Activated naive CD8-positive, alpha-beta T cell treated with anti-CD3 and anti-CD28 coated beads for 36 hours (primary cell): Measurements from ENCODE around the gene CYP39A1. TPM values are rescaled to one million over a fixed set of nuclear protein-coding genes. Genes with fewer than 3 reads are reported as not detected.
A peak's percentile ranks its signal among the peaks of the same experiment; 100 is the strongest.

Source experiments
- DNase-seq: peaks from one replicate; pipeline ENCODE4 v3.0.0; 2021
- H3K27ac Mint-ChIP-seq: one replicate; pipeline ENCODE4 v1.8.0; 2022; ENCODE audit warnings: mild to moderate bottlenecking, moderate library complexity, mixed read lengths
- H3K27me3 Mint-ChIP-seq: one replicate; pipeline ENCODE4 v1.8.0; 2022; ENCODE audit warnings: mild to moderate bottlenecking, mixed read lengths
- H3K36me3 Mint-ChIP-seq: one replicate; pipeline ENCODE4 v1.8.0; 2021; ENCODE audit warnings: mild to moderate bottlenecking, mixed read lengths
- H3K4me1 Mint-ChIP-seq: one replicate; pipeline ENCODE4 v1.8.0; 2021; ENCODE audit warnings: mixed read lengths
- H3K4me3 Mint-ChIP-seq: one replicate; pipeline ENCODE4 v1.8.0; 2022; ENCODE audit warnings: mild to moderate bottlenecking, moderate library complexity, mixed read lengths
- H3K9me3 Mint-ChIP-seq: one replicate; pipeline ENCODE4 v1.8.0; 2022; ENCODE audit warnings: mixed read lengths
- total RNA-seq, 2 experiments: library from RNA; stranded (reverse); gene quantifications; one replicate each; pipeline ENCODE4 v1.2.3, GENCODE V29; 2021

Gene CYP39A1
- not detected for total RNA-seq

- Mint-ChIP-seq H3K4me1 (peaks cover 9% of the 10 kb centered on the region), H3K9me3 (no peaks in the 10 kb centered on the region), H3K36me3 (no peaks in the 10 kb centered on the region), H3K4me3 (peak within 1 kb of the TSS; percentile 84), H3K27ac (peak within 1 kb of the TSS; percentile 16), H3K27me3 (peaks cover 70% of the 10 kb centered on the region)
- DNase-seq, result peak; percentile 88
These were observed at the start of gene CYP39A1, which contains the start of gene SLC25A27 for GRCh38 chr6:46652603-46653438. Gene CYP39A1, minus strand, starts transcription at chr6:46652818. Its CDS starts 236 bp downstream, at chr6:46652582. Gene SLC25A27, plus strand, starts transcription at chr6:46652975. Its CDS starts 218 bp downstream, at chr6:46653193.

GRCh38 chr6:46699970-46700369 is 47.4 kb upstream of the CYP39A1 start:
- H3K4me1 Mint-ChIP-seq, result no peaks in the 10 kb centered on the region
- H3K36me3 Mint-ChIP-seq, result no peaks in the 10 kb centered on the region
- H3K4me3 Mint-ChIP-seq, result no peak overlapping the region
- DNase-seq, result no peak
- H3K27ac Mint-ChIP-seq, result no peak overlapping the region
- H3K9me3 Mint-ChIP-seq, result no peaks in the 10 kb centered on the region
- peaks cover 39% of the 10 kb centered on the region for H3K27me3 Mint-ChIP-seq

- Mint-ChIP-seq H3K27ac (no peak overlapping the region), H3K27me3 (peaks cover 14% of the 10 kb centered on the region), H3K9me3 (no peaks in the 10 kb centered on the region), H3K36me3 (no peaks in the 10 kb centered on the region), H3K4me1 (no peaks in the 10 kb centered on the region), H3K4me3 (no peak overlapping the region)
- DNase-seq, result no peak
These were observed 38.4 kb upstream of the CYP39A1 start for GRCh38 chr6:46690911-46691451.

- no peaks in the 10 kb centered on the region for H3K4me1 Mint-ChIP-seq
- H3K36me3 Mint-ChIP-seq, result no peaks in the 10 kb centered on the region
- no peaks in the 10 kb centered on the region for H3K9me3 Mint-ChIP-seq
- H3K4me3 Mint-ChIP-seq, result no peak overlapping the region
- peaks cover 14% of the 10 kb centered on the region for H3K27me3 Mint-ChIP-seq
- DNase-seq, result no peak
- no peak overlapping the region for H3K27ac Mint-ChIP-seq
These were observed 37.6 kb upstream of the CYP39A1 start for GRCh38 chr6:46690141-46690755.

- H3K27me3 Mint-ChIP-seq, result peaks cover 14% of the 10 kb centered on the region
- H3K4me1 Mint-ChIP-seq, result no peaks in the 10 kb centered on the region
- H3K9me3 Mint-ChIP-seq, result no peaks in the 10 kb centered on the region
- no peak overlapping the region for H3K27ac Mint-ChIP-seq
- no peak for DNase-seq
- H3K36me3 Mint-ChIP-seq, result no peaks in the 10 kb centered on the region
- no peak overlapping the region for H3K4me3 Mint-ChIP-seq
These were observed 37.0 kb upstream of the CYP39A1 start for GRCh38 chr6:46689657-46690056.

GRCh38 chr6:46688966-46689335 is 36.3 kb upstream of the CYP39A1 start:
- peaks cover 11% of the 10 kb centered on the region for H3K27me3 Mint-ChIP-seq
- no peak overlapping the region for H3K4me3 Mint-ChIP-seq
- DNase-seq, result no peak
- H3K9me3 Mint-ChIP-seq, result no peaks in the 10 kb centered on the region
- no peak overlapping the region for H3K27ac Mint-ChIP-seq
- no peaks in the 10 kb centered on the region for H3K36me3 Mint-ChIP-seq
- H3K4me1 Mint-ChIP-seq, result no peaks in the 10 kb centered on the region

- H3K36me3 Mint-ChIP-seq, result no peaks in the 10 kb centered on the region
- no peaks in the 10 kb centered on the region for H3K9me3 Mint-ChIP-seq
- H3K27me3 Mint-ChIP-seq, result peaks cover 7% of the 10 kb centered on the region
- no peak overlapping the region for H3K27ac Mint-ChIP-seq
- DNase-seq, result no peak
- H3K4me1 Mint-ChIP-seq, result no peaks in the 10 kb centered on the region
- no peak overlapping the region for H3K4me3 Mint-ChIP-seq
These were observed 35.7 kb upstream of the CYP39A1 start for GRCh38 chr6:46688117-46688965.

- no peak for DNase-seq
- Mint-ChIP-seq H3K27me3 (peaks cover 11% of the 10 kb centered on the region), H3K9me3 (no peaks in the 10 kb centered on the region), H3K4me3 (no peak within 1 kb of the TSS), H3K4me1 (no peaks in the 10 kb centered on the region), H3K27ac (no peak within 1 kb of the TSS), H3K36me3 (no peaks in the 10 kb centered on the region)
These were observed 35.0 kb upstream of the CYP39A1 start, which contains the start of gene TDRD6 for GRCh38 chr6:46687619-46688097. Gene TDRD6, plus strand, starts transcription at chr6:46687885. Its CDS starts 244 bp downstream, at chr6:46688129.

- no peak for DNase-seq
- Mint-ChIP-seq H3K27me3 (peaks cover 20% of the 10 kb centered on the region), H3K9me3 (no peaks in the 10 kb centered on the region), H3K4me1 (no peaks in the 10 kb centered on the region), H3K4me3 (no peak overlapping the region), H3K36me3 (no peaks in the 10 kb centered on the region), H3K27ac (no peak overlapping the region)
These were observed 32.2 kb upstream of the CYP39A1 start for GRCh38 chr6:46684771-46685170.

GRCh38 chr6:46677314-46677654 is 24.7 kb upstream of the CYP39A1 start:
- Mint-ChIP-seq H3K4me1 (no peaks in the 10 kb centered on the region), H3K36me3 (no peaks in the 10 kb centered on the region), H3K27ac (no peak overlapping the region), H3K27me3 (peaks cover 15% of the 10 kb centered on the region), H3K9me3 (no peaks in the 10 kb centered on the region), H3K4me3 (no peak overlapping the region)
- no peak for DNase-seq

- no peak for DNase-seq
- Mint-ChIP-seq H3K27ac (no peak overlapping the region), H3K36me3 (no peaks in the 10 kb centered on the region), H3K9me3 (no peaks in the 10 kb centered on the region), H3K4me1 (no peaks in the 10 kb centered on the region), H3K27me3 (peaks cover 15% of the 10 kb centered on the region), H3K4me3 (no peak overlapping the region)
These were observed 24.1 kb upstream of the CYP39A1 start for GRCh38 chr6:46676604-46677313.

- no peaks in the 10 kb centered on the region for H3K27me3 Mint-ChIP-seq
- no peaks in the 10 kb centered on the region for H3K4me1 Mint-ChIP-seq
- no peak overlapping the region for H3K27ac Mint-ChIP-seq
- no peak for DNase-seq
- H3K9me3 Mint-ChIP-seq, result no peaks in the 10 kb centered on the region
- no peak overlapping the region for H3K4me3 Mint-ChIP-seq
- no peaks in the 10 kb centered on the region for H3K36me3 Mint-ChIP-seq
These were observed 21.8 kb upstream of the CYP39A1 start for GRCh38 chr6:46674410-46674809.

- no peak overlapping the region for H3K27ac Mint-ChIP-seq
- no peak for DNase-seq
- H3K36me3 Mint-ChIP-seq, result no peaks in the 10 kb centered on the region
- H3K4me1 Mint-ChIP-seq, result no peaks in the 10 kb centered on the region
- H3K4me3 Mint-ChIP-seq, result no peak overlapping the region
- H3K9me3 Mint-ChIP-seq, result no peaks in the 10 kb centered on the region
- peaks cover 6% of the 10 kb centered on the region for H3K27me3 Mint-ChIP-seq
These were observed 14.8 kb upstream of the CYP39A1 start for GRCh38 chr6:46667377-46667776.

GRCh38 chr6:46661483-46661882 is 8.9 kb upstream of the CYP39A1 start:
- no peaks in the 10 kb centered on the region for H3K4me1 Mint-ChIP-seq
- no peak for DNase-seq
- H3K4me3 Mint-ChIP-seq, result no peak overlapping the region
- H3K36me3 Mint-ChIP-seq, result no peaks in the 10 kb centered on the region
- no peak overlapping the region for H3K27ac Mint-ChIP-seq
- H3K27me3 Mint-ChIP-seq, result peaks cover 3% of the 10 kb centered on the region
- no peaks in the 10 kb centered on the region for H3K9me3 Mint-ChIP-seq
